ENCODE results near the gene NFIA.
A peak's percentile ranks its signal among the peaks of the same experiment; 100 is the strongest.

Gene NFIA

GRCh38 chr1:61253059-61253735 is 170.8 kb downstream of the NFIA start:
- H3K4me1 ChIP-seq (ENCODE audit: control insufficient read depth, insufficient read depth, low read length): peaks cover 28% of the 10 kb centered on the region
- H3K4me3 ChIP-seq (ENCODE audit: low read length): no peak overlapping the region
- no peaks in the 10 kb centered on the region for H3K27me3 ChIP-seq (ENCODE audit: control insufficient read depth, insufficient read depth, low read length)
- H3K9me3 ChIP-seq (replicated peaks; ENCODE audit: low read length): no peaks in the 10 kb centered on the region
- no peak overlapping the region for H3K4me2 ChIP-seq (ENCODE audit: low read length)
- no peak overlapping the region for H3K9ac ChIP-seq (ENCODE audit: low read depth, low read length)
- no peaks in the 10 kb centered on the region for H3K36me3 ChIP-seq (ENCODE audit: insufficient read depth, low read length)

- Histone ChIP-seq H3K9ac (ENCODE audit: low read depth, low read length) (peak overlapping the region; percentile 36), H3K36me3 (ENCODE audit: insufficient read depth, low read length) (no peaks in the 10 kb centered on the region), H3K9me3 (replicated peaks; ENCODE audit: low read length) (no peaks in the 10 kb centered on the region), H3K4me2 (ENCODE audit: low read length) (peak overlapping the region; percentile 81), H3K4me3 (ENCODE audit: low read length) (peak overlapping the region; percentile 61), H3K4me1 (ENCODE audit: control insufficient read depth, insufficient read depth, low read length) (peaks cover 28% of the 10 kb centered on the region), H3K27me3 (ENCODE audit: control insufficient read depth, insufficient read depth, low read length) (no peaks in the 10 kb centered on the region)
Measured at GRCh38 chr1:61253912-61254633, 171.7 kb downstream of the NFIA start.

- H3K27me3 ChIP-seq (ENCODE audit: control insufficient read depth, insufficient read depth, low read length): no peaks in the 10 kb centered on the region
- H3K4me2 ChIP-seq (ENCODE audit: low read length): peak overlapping the region; percentile 81
- H3K4me1 ChIP-seq (ENCODE audit: control insufficient read depth, insufficient read depth, low read length): peaks cover 28% of the 10 kb centered on the region
- no peaks in the 10 kb centered on the region for H3K36me3 ChIP-seq (ENCODE audit: insufficient read depth, low read length)
- H3K9me3 ChIP-seq (replicated peaks; ENCODE audit: low read length): no peaks in the 10 kb centered on the region
- peak overlapping the region; percentile 36 for H3K9ac ChIP-seq (ENCODE audit: low read depth, low read length)
- H3K4me3 ChIP-seq (ENCODE audit: low read length): peak overlapping the region; percentile 61
Measured at GRCh38 chr1:61254634-61255357, 172.4 kb downstream of the NFIA start.

GRCh38 chr1:61255358-61255703 is 173.0 kb downstream of the NFIA start:
- Histone ChIP-seq H3K36me3 (ENCODE audit: insufficient read depth, low read length) (no peaks in the 10 kb centered on the region), H3K4me3 (ENCODE audit: low read length) (peak overlapping the region; percentile 61), H3K4me1 (ENCODE audit: control insufficient read depth, insufficient read depth, low read length) (peaks cover 28% of the 10 kb centered on the region), H3K27me3 (ENCODE audit: control insufficient read depth, insufficient read depth, low read length) (no peaks in the 10 kb centered on the region), H3K9ac (ENCODE audit: low read depth, low read length) (peak overlapping the region; percentile 36), H3K9me3 (replicated peaks; ENCODE audit: low read length) (no peaks in the 10 kb centered on the region), H3K4me2 (ENCODE audit: low read length) (peak overlapping the region; percentile 81)

GRCh38 chr1:61259379-61260148 is 177.2 kb downstream of the NFIA start:
- no peaks in the 10 kb centered on the region for H3K9me3 ChIP-seq (replicated peaks; ENCODE audit: low read length)
- no peak overlapping the region for H3K9ac ChIP-seq (ENCODE audit: low read depth, low read length)
- peaks cover 16% of the 10 kb centered on the region for H3K4me1 ChIP-seq (ENCODE audit: control insufficient read depth, insufficient read depth, low read length)
- no peaks in the 10 kb centered on the region for H3K36me3 ChIP-seq (ENCODE audit: insufficient read depth, low read length)
- no peak overlapping the region for H3K4me2 ChIP-seq (ENCODE audit: low read length)
- no peak overlapping the region for H3K4me3 ChIP-seq (ENCODE audit: low read length)
- H3K27me3 ChIP-seq (ENCODE audit: control insufficient read depth, insufficient read depth, low read length): no peaks in the 10 kb centered on the region

GRCh38 chr1:61260171-61260570 is 177.8 kb downstream of the NFIA start:
- Histone ChIP-seq H3K27me3 (ENCODE audit: control insufficient read depth, insufficient read depth, low read length) (no peaks in the 10 kb centered on the region), H3K4me1 (ENCODE audit: control insufficient read depth, insufficient read depth, low read length) (peaks cover 10% of the 10 kb centered on the region), H3K36me3 (ENCODE audit: insufficient read depth, low read length) (no peaks in the 10 kb centered on the region), H3K4me2 (ENCODE audit: low read length) (no peak overlapping the region), H3K9ac (ENCODE audit: low read depth, low read length) (no peak overlapping the region), H3K9me3 (replicated peaks; ENCODE audit: low read length) (no peaks in the 10 kb centered on the region), H3K4me3 (ENCODE audit: low read length) (no peak overlapping the region)

GRCh38 chr1:61261595-61261994 is 179.2 kb downstream of the NFIA start:
- Histone ChIP-seq H3K4me1 (ENCODE audit: control insufficient read depth, insufficient read depth, low read length) (peaks cover 4% of the 10 kb centered on the region), H3K9ac (ENCODE audit: low read depth, low read length) (no peak overlapping the region), H3K4me2 (ENCODE audit: low read length) (no peak overlapping the region), H3K9me3 (replicated peaks; ENCODE audit: low read length) (no peaks in the 10 kb centered on the region), H3K27me3 (ENCODE audit: control insufficient read depth, insufficient read depth, low read length) (no peaks in the 10 kb centered on the region), H3K4me3 (ENCODE audit: low read length) (no peak overlapping the region), H3K36me3 (ENCODE audit: insufficient read depth, low read length) (no peaks in the 10 kb centered on the region)

- H3K9ac ChIP-seq (ENCODE audit: low read depth, low read length): no peak overlapping the region
- H3K36me3 ChIP-seq (ENCODE audit: insufficient read depth, low read length): no peaks in the 10 kb centered on the region
- H3K4me1 ChIP-seq (ENCODE audit: control insufficient read depth, insufficient read depth, low read length): peaks cover 4% of the 10 kb centered on the region
- no peak overlapping the region for H3K4me2 ChIP-seq (ENCODE audit: low read length)
- H3K9me3 ChIP-seq (replicated peaks; ENCODE audit: low read length): no peaks in the 10 kb centered on the region
- H3K27me3 ChIP-seq (ENCODE audit: control insufficient read depth, insufficient read depth, low read length): no peaks in the 10 kb centered on the region
- no peak overlapping the region for H3K4me3 ChIP-seq (ENCODE audit: low read length)
Measured at GRCh38 chr1:61263905-61264824, 181.8 kb downstream of the NFIA start.

- Histone ChIP-seq H3K4me2 (ENCODE audit: low read length) (no peak overlapping the region), H3K4me3 (ENCODE audit: low read length) (no peak overlapping the region), H3K27me3 (ENCODE audit: control insufficient read depth, insufficient read depth, low read length) (no peaks in the 10 kb centered on the region), H3K36me3 (ENCODE audit: insufficient read depth, low read length) (no peaks in the 10 kb centered on the region), H3K9me3 (replicated peaks; ENCODE audit: low read length) (no peaks in the 10 kb centered on the region), H3K4me1 (ENCODE audit: control insufficient read depth, insufficient read depth, low read length) (peaks cover 4% of the 10 kb centered on the region), H3K9ac (ENCODE audit: low read depth, low read length) (no peak overlapping the region)
Measured at GRCh38 chr1:61264825-61265242, 182.5 kb downstream of the NFIA start.

- no peak overlapping the region for H3K4me2 ChIP-seq (ENCODE audit: low read length)
- H3K9me3 ChIP-seq (replicated peaks; ENCODE audit: low read length): no peaks in the 10 kb centered on the region
- H3K27me3 ChIP-seq (ENCODE audit: control insufficient read depth, insufficient read depth, low read length): no peaks in the 10 kb centered on the region
- H3K4me3 ChIP-seq (ENCODE audit: low read length): no peak overlapping the region
- H3K36me3 ChIP-seq (ENCODE audit: insufficient read depth, low read length): no peaks in the 10 kb centered on the region
- H3K9ac ChIP-seq (ENCODE audit: low read depth, low read length): no peak overlapping the region
- H3K4me1 ChIP-seq (ENCODE audit: control insufficient read depth, insufficient read depth, low read length): peaks cover 4% of the 10 kb centered on the region
Measured at GRCh38 chr1:61265665-61266064, 183.3 kb downstream of the NFIA start.

All from skeletal muscle satellite cell (primary cell).